NCI-H345 treated with DMSO at 0.1 percent for 48 hours (cell line): ENCODE measurements around the gene TIGD2.
"Not testable (repeated sequence)": the region's sequence is repeated elsewhere in the genome, so short reads cannot be mapped to it uniquely, and the experiment has no call there.

Source experiments
- DNase-seq: peaks from one replicate; lab custom pipeline; 2025; ENCODE audit not compliant: unreplicated experiment; lab: John Stamatoyannopoulos, UW

TIGD2 gene

GRCh38 chr4:89119166-89119565 is 7.8 kb downstream of the TIGD2 start:
- DNase-seq = no peak

- no peak for DNase-seq
Observed at GRCh38 chr4:89119836-89120235, 8.5 kb downstream of the TIGD2 start.

- no peak for DNase-seq
Observed at GRCh38 chr4:89121387-89122068, 10.2 kb downstream of the TIGD2 start.

GRCh38 chr4:89123451-89123851 is 12.1 kb downstream of the TIGD2 start:
- no peak for DNase-seq

- no peak for DNase-seq
Observed at GRCh38 chr4:89125901-89126782, 14.8 kb downstream of the TIGD2 start.

GRCh38 chr4:89129080-89129640 is 17.8 kb downstream of the TIGD2 start:
- DNase-seq = no peak

- no peak for DNase-seq
Observed at GRCh38 chr4:89134775-89135319, 23.5 kb downstream of the TIGD2 start.

GRCh38 chr4:89136525-89136924 is 25.2 kb downstream of the TIGD2 start:
- DNase-seq = no peak

- no peak for DNase-seq
Observed at GRCh38 chr4:89137231-89137630, 25.9 kb downstream of the TIGD2 start.

- no peak for DNase-seq
Observed at GRCh38 chr4:89137695-89138094, 26.4 kb downstream of the TIGD2 start.

GRCh38 chr4:89140168-89140759 is 28.9 kb downstream of the TIGD2 start:
- no peak for DNase-seq

GRCh38 chr4:89142691-89143669 is 31.6 kb downstream of the TIGD2 start:
- no peak for DNase-seq

GRCh38 chr4:89144652-89145051 is 33.3 kb downstream of the TIGD2 start:
- DNase-seq = not testable (repeated sequence)

GRCh38 chr4:89146196-89146595 is 34.9 kb downstream of the TIGD2 start:
- no peak for DNase-seq

- DNase-seq = peak; percentile 6
Observed at GRCh38 chr4:89152972-89153371, 41.6 kb downstream of the TIGD2 start.

- no peak for DNase-seq
Observed at GRCh38 chr4:89156174-89156914, 45.0 kb downstream of the TIGD2 start.

GRCh38 chr4:89157488-89158024 is 46.2 kb downstream of the TIGD2 start:
- no peak for DNase-seq

- DNase-seq = peak; percentile 41
Observed at GRCh38 chr4:89158884-89159503, 47.7 kb downstream of the TIGD2 start.

- DNase-seq = no peak
Observed at GRCh38 chr4:89160806-89161205, 49.5 kb downstream of the TIGD2 start.
